HepG2 (cell line): Measurements from ENCODE around the gene DNAI2. TPM values are rescaled to one million over a fixed set of nuclear protein-coding genes. Genes with fewer than 3 reads are reported as not detected.
A peak's percentile ranks its signal among the peaks of the same experiment; 100 is the strongest.

Experiments used
- ATAC-seq: fragments of 200-7000 bp; cut with Tn5 transposase; 3 replicates; pipeline ENCODE4 v1.9.1; 2020; ENCODE audit warnings: mild to moderate bottlenecking, moderate library complexity
- BruUV-seq: library from RNA; stranded (reverse); fragments of 400-500 nt; replicated peaks from 2 replicates; lab custom pipeline; 2021; lab: Mats Ljungman, UMichigan
- CTCF ChIA-PET: fragments of 300-600 bp; formaldehyde crosslinking; extraction: SDS; loops from one replicate; lab custom pipeline; 2021; ENCODE audit warnings: low total read pairs, inconsistent platforms, low intra/inter-chr PET ratio; lab: Yijun Ruan, JAX
- POLR2A ChIA-PET: fragments of 350-600 bp; sonication (Branson Sonifier 250); formaldehyde crosslinking; loops from one replicate; lab custom pipeline; 2020; ENCODE audit warnings: antibody characterized with exemption, inconsistent platforms; lab: Yijun Ruan, JAX
- DNase-seq: peaks from one replicate; pipeline ENCODE4 v3.0.0-alpha.2; 2015; ENCODE audit warnings: low spot score
- FAIRE-seq: peaks from 3 replicates; lab custom pipeline; 2011; peaks lifted over from hg19 to GRCh38; lab: Jason Lieb, UNC
- H2AFZ ChIP-seq: one replicate; pipeline ENCODE4 v1.6.1; 2011; ENCODE audit warnings: low read length, inconsistent platforms
- H3K27ac ChIP-seq: fragments of 300-600 bp; 3 replicates; pipeline ENCODE4 v1.8.0; 2011; ENCODE audit warnings: mixed run types, mild to moderate bottlenecking, mixed read lengths, low read length, inconsistent platforms; ENCODE audit not compliant: insufficient read depth; ENCODE audit errors: extremely low read length
- H3K27me3 ChIP-seq, 2 experiments: fragments of 200-600 bp in 1 of 2; 2 replicates in 1 of 2; 3 replicates in 1 of 2; pipeline versions ENCODE4 v1.6.0 to v1.8.0; 2011; ENCODE audit warnings: low read length in 2 of 2, mild to moderate bottlenecking in 2 of 2, moderate library complexity in 2 of 2, inconsistent platforms in 1 of 2; ENCODE audit not compliant: insufficient read depth in 2 of 2, control insufficient read depth in 1 of 2
- H3K36me3 ChIP-seq, 2 experiments: fragments of 200-600 bp in 1 of 2; replicated peaks in 1 of 2; 2 replicates in 1 of 2; 3 replicates in 1 of 2; pipeline versions ENCODE4 v1.5.1 to v1.8.0; 2011; ENCODE audit warnings: low read length in 2 of 2, inconsistent platforms in 1 of 2; ENCODE audit not compliant: insufficient read depth in 2 of 2, control insufficient read depth in 1 of 2
- H3K4me1 ChIP-seq: 2 replicates; pipeline ENCODE4 v1.5.1; 2012; ENCODE audit warnings: low read length, inconsistent platforms; ENCODE audit not compliant: insufficient read depth
- H3K4me2 ChIP-seq: 2 replicates; pipeline ENCODE4 v1.6.0; 2011; ENCODE audit warnings: low read depth, low read length, inconsistent platforms
- H3K4me3 ChIP-seq, 3 experiments: fragments of 200-600 bp in 1 of 3; sonication (generic), shearing (Covaris generic) in 1 of 3; replicated peaks in 1 of 3; 2 replicates each; pipeline ENCODE4 v1.5.1; 2011 to 2016; ENCODE audit warnings: low read length in 3 of 3, inconsistent platforms in 2 of 3, low read depth in 2 of 3, mild to moderate bottlenecking in 2 of 3, control low read depth in 1 of 3, mixed read lengths in 1 of 3; ENCODE audit not compliant: insufficient read depth in 1 of 3
- H3K79me2 ChIP-seq: one replicate; pipeline ENCODE4 v1.6.1; 2011; ENCODE audit warnings: low read length, inconsistent platforms; ENCODE audit not compliant: insufficient read depth
- H3K9ac ChIP-seq: 2 replicates; pipeline ENCODE4 v1.6.0; 2011; ENCODE audit warnings: mild to moderate bottlenecking, low read depth, low read length, inconsistent platforms; ENCODE audit not compliant: insufficient read depth
- H3K9me3 ChIP-seq: 2 replicates; pipeline ENCODE4 v1.5.1; 2012; ENCODE audit warnings: mild to moderate bottlenecking, low read length
- H4K20me1 ChIP-seq: 2 replicates; pipeline ENCODE4 v1.6.0; 2011; ENCODE audit warnings: inconsistent platforms, mild to moderate bottlenecking, low read length, moderate library complexity; ENCODE audit not compliant: insufficient read depth
- EZH2 ChIP-seq: conservative IDR thresholded peaks from 2 replicates; pipeline ENCODE4 v1.6.1; 2012; ENCODE audit warnings: mild to moderate bottlenecking, low read depth, low read length, moderate library complexity
- FOXO1 ChIP-seq: sonication (generic); formaldehyde crosslinking; IDR thresholded peaks from 2 replicates; pipeline ENCODE4 v1.4.0; 2020; ENCODE audit warnings: missing genetic modification reagents
- MYC ChIP-seq: sonication (generic); formaldehyde crosslinking; IDR thresholded peaks from 2 replicates; pipeline ENCODE4 v1.9.0; 2021; ENCODE audit warnings: missing genetic modification reagents, borderline replicate concordance
- ZNF687 ChIP-seq: sonication (generic); formaldehyde crosslinking; IDR thresholded peaks from 2 replicates; pipeline ENCODE4 v1.5.1; 2020; ENCODE audit warnings: mild to moderate bottlenecking, missing genetic modification reagents, moderate library complexity
- WGBS: methylation state at CpG from one replicate; pipeline ENCODE4 v1.1.6; 2017; ENCODE audit warnings: low lambda C conversion rate; 5-methylcytosine and 5-hydroxymethylcytosine counted together
- in situ Hi-C: cut with HindIII; loops from 2 replicates; pipeline ENCODE4 v1.10.0; 2017; ENCODE audit warnings: low pct_unique_long_range_greater_than_20kb; ENCODE audit not compliant: extremely low pct_ligation_motif_present
- intact Hi-C: fragments of 100-400 bp; cut with micrococcal nuclease; formaldehyde crosslinking; loops from one replicate; pipeline ENCODE4 v1.10.0; 2022; ENCODE audit not compliant: unreplicated experiment
- polyA plus RNA-seq, 8 experiments: library from polyadenylated mRNA; depleted of rRNA in 3 of 8; stranded (reverse) in 7 of 8; unstranded in 1 of 8; fragments of >200 nt; fragmentation: Illumina TruSeq in 4 of 8; extraction: Trizol in 4 of 8; gene quantifications; 2 replicates each; pipeline versions ENCODE4 v1.2.1 to v1.2.3, GENCODE V29; 2011 to 2016; ENCODE audit warnings: low read depth in 4 of 8, missing spikeins in 1 of 8, mixed read lengths in 1 of 8; ENCODE audit not compliant: insufficient read depth in 1 of 8
- total RNA-seq, 5 experiments: library from RNA; depleted of rRNA; stranded (reverse); fragments of >200 nt; fragmentation: Illumina TruSeq; extraction: Trizol; gene quantifications; 2 replicates each; pipeline ENCODE4 v1.2.3, GENCODE V29; 2016; ENCODE audit warnings: low read depth in 1 of 5

The DNAI2 gene
- total and polyA plus RNA-seq, 2 of the 13 experiments (the other 11 are each of a cell fraction or from before 2014, with no cell fraction given): not detected

GRCh38 chr17:74354561-74354960 lies 80.5 kb downstream of the DNAI2 start:
- Histone ChIP-seq H3K27ac (no peak overlapping the region), H3K4me3 (no peak overlapping the region), H3K9me3 (no peaks in the 10 kb centered on the region)
- in situ Hi-C loops: loop anchor here (5.0 kb wide), 1 partner anchor 52 kb away; no protein-coding TSS in a partner anchor
- POLR2A ChIA-PET: no interaction called here
- TF ChIP-seq ZNF687 (CRISPR knock-in tag) (0 out of 2 replicates have a peak, but pooled peaks have one; percentile 12), MYC (CRISPR knock-in tag) (0 out of 2 replicates have a peak, but pooled peaks have one; percentile 6), EZH2 (0 out of 2 replicates have a peak, but pooled peaks have one; percentile 9), FOXO1 (CRISPR knock-in tag) (no peak)
- TF ChIP-seq, all 625 proteins: peak for 3
- H2AFZ ChIP-seq: no peak overlapping the region
- CTCF ChIA-PET: interaction anchor here (1.5 to 1.8 kb wide), 3 partner anchors 53 to 179 kb away, joined by 7 to 9 read pairs (median 9); no protein-coding TSS in a partner anchor
- peak; percentile 27 for ATAC-seq
- FAIRE-seq: no peak
- no peak overlapping the region for H3K9ac ChIP-seq
- H3K36me3 ChIP-seq: no peaks in the 10 kb centered on the region
- no TSS peak for BruUV-seq
- no peaks in the 10 kb centered on the region for H3K4me1 ChIP-seq
- 4% methylated on average over 3 of the region's 10 CpGs for WGBS
- no peak for DNase-seq
- peaks cover 3% of the 10 kb centered on the region; the same call in 1 of the 2 replicates for H4K20me1 ChIP-seq
- H3K4me2 ChIP-seq: no peak overlapping the region
- peaks cover 17 to 84% of the 10 kb centered on the region in 2 experiments; a peak in 4 of 5 replicates for H3K27me3 ChIP-seq
- intact Hi-C loops: loop anchor here (1.0 kb wide), 1 partner anchor 53 kb away; no protein-coding TSS in a partner anchor
- H3K79me2 ChIP-seq: no peaks in the 10 kb centered on the region
